GM12892 (cell line): ENCODE results near the gene TTC28.

Source experiments
- POLR2A ChIP-seq: IDR thresholded peaks from 2 replicates; pipeline ENCODE4 v1.6.1; 2011; ENCODE audit warnings: low read depth, low read length, control low read depth
- POLR2AphosphoS5 ChIP-seq: IDR thresholded peaks from 2 replicates; pipeline ENCODE4 v1.6.1; 2011; ENCODE audit warnings: low read depth, low read length, control low read depth
- TAF1 ChIP-seq: IDR thresholded peaks from 2 replicates; pipeline ENCODE4 v1.6.1; 2011; ENCODE audit warnings: low read depth, mild to moderate bottlenecking, control low read depth, low read length, borderline replicate concordance

GRCh38 chr22:28186641-28187040 is 493.0 kb downstream of the TTC28 start:
- no peak for TF ChIP-seq POLR2A
- no peak for TF ChIP-seq POLR2AphosphoS5
- TF ChIP-seq TAF1: no peak
